Measurements from ENCODE around the gene DGKH. TPM values are rescaled to one million over a fixed set of nuclear protein-coding genes. Genes with fewer than 3 reads are reported as not detected.

Gene DGKH
- total and polyA plus RNA-seq, 7 donors, result 0.42 to 4.6 (median 2.1) TPM

DNA sequence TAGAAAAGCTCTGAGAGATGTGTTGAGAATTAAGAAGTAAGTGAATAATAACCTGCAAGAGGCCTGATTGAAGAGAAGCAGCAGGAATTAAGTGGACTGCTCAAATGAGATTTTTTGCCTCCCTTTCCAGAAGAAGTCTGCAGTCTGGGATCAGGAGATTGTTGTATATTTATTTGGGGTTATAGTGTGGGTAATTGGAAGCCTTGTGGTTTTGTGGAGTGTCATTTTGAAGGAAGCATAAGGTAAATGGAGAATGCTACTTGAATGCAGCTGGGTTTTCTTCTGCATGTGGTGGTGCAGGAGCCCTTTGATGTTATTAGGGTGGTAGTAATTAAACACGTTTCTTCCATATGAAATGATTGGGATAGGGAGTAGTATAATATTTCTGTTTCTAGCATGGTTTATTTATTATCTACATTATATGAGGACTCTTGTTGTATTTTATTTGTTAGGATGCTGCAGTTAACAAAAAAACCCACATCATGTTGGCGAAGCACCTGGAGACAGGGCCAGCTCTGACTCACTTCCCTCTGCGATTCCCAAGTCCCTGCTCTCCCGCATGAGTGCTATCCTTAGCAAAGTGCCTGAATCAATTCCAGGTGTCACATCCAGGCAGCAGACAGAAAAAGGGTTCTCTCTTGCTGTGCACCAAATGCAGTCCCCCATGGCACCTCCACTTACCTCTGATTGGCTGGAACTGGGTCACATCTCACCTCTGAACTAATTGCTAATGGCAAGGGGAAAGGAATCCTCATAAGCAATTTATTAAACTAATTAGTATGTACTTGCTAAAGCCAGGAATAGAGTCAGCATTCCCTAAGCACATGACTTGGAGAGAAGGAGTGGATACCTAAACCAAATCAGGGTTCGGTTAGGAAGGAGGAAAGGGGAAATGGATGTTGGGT lies 54.8 kb downstream of the DGKH start:
- ATAC-seq (no peak), DNase-seq (no peak)
- H3K36me3 ChIP-seq (ENCODE audit: insufficient read depth in 1 of 2, low read depth in 1 of 2), result no peaks in the 10 kb centered on the region
- peaks cover 6% of the 10 kb centered on the region for H3K9me3 ChIP-seq
- 80 to 84% (median 81%) methylated on average over 5 of the region's 5 CpGs for WGBS, 3 donors
- no peaks in the 10 kb centered on the region for H3K4me1 ChIP-seq
- H3K27me3 ChIP-seq (ENCODE audit: insufficient read depth in 3 of 3, low read length in 2 of 3), result no peaks in the 10 kb centered on the region
- H3K4me3 ChIP-seq, result no peak overlapping the region
- intact Hi-C loops (cut with DNase I), result no loop called here
- TF ChIP-seq, protein P1, sequence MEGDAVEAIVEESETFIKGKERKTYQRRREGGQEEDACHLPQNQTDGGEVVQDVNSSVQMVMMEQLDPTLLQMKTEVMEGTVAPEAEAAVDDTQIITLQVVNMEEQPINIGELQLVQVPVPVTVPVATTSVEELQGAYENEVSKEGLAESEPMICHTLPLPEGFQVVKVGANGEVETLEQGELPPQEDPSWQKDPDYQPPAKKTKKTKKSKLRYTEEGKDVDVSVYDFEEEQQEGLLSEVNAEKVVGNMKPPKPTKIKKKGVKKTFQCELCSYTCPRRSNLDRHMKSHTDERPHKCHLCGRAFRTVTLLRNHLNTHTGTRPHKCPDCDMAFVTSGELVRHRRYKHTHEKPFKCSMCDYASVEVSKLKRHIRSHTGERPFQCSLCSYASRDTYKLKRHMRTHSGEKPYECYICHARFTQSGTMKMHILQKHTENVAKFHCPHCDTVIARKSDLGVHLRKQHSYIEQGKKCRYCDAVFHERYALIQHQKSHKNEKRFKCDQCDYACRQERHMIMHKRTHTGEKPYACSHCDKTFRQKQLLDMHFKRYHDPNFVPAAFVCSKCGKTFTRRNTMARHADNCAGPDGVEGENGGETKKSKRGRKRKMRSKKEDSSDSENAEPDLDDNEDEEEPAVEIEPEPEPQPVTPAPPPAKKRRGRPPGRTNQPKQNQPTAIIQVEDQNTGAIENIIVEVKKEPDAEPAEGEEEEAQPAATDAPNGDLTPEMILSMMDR (IDR thresholded peaks at IDR 0.05), result no peak
- no peak overlapping the region for H3K27ac ChIP-seq

DNA sequence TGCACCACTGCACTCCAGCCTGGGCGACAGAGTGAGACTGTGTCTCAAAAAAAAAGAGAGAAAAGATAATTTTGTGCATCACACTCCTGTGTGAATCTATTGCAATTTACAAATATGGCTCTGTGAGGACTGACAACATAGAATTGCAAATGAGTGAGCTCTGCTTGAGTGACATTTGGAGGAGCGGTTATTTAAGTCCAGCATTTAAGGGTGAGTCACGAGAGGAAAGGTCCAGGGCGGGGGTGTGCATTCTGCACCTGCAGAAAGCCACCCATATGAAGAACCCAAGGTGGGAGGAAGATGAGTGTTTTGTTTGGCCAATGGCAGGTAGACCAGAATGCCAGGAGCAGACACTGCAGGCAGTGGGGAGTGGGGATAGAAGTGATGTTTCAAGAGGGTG lies 58.5 kb downstream of the DGKH start:
- Histone ChIP-seq H3K27me3 (ENCODE audit: insufficient read depth in 3 of 3, low read length in 2 of 3) (no peaks in the 10 kb centered on the region), H3K27ac (no peak overlapping the region), H3K4me3 (no peak overlapping the region), H3K9me3 (peaks cover 6% of the 10 kb centered on the region), H3K36me3 (ENCODE audit: insufficient read depth in 1 of 2, low read depth in 1 of 2) (no peaks in the 10 kb centered on the region), H3K4me1 (peaks cover 8% of the 10 kb centered on the region)
- ATAC-seq (no peak), DNase-seq (no peak)
- TF ChIP-seq, protein P1 (IDR thresholded peaks at IDR 0.05), result no peak
- WGBS, 3 donors, result 92 to 96% (median 94%) methylated on average over 4 of the region's 4 CpGs
- intact Hi-C loops (cut with DNase I), result no loop called here

GRCh38 chr13:42107421-42107820 lies 59.0 kb downstream of the DGKH start:
- WGBS, 3 donors, result 65 to 80% (median 75%) methylated on average over 5 of the region's 5 CpGs
- ATAC-seq, result no peak
- intact Hi-C loops (cut with DNase I), result no loop called here

DNA sequence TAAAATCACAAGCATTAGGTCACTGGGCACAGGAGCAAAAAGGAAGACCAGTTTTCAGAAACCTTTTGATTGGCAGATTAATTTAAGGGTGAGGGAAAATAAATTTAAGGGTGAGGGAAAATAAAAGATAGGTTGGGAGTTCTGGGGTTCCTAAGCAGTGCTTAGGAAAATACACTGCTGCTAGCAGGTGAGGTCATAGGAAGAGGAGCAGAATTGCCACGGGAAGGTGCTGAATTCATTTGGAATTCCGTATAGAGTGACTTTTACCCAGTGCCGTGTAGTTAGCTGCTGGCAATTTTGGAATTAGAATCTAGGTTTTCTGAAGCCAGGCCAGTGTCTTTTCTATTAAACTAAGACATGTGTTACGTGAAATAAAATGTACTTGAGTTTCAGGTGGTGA lies 59.8 kb downstream of the DGKH start:
- 83 to 88% (median 87%) methylated on average over 4 of the region's 4 CpGs for WGBS, 3 donors
- ATAC-seq (no peak), DNase-seq (no peak)
- Histone ChIP-seq H3K27me3 (ENCODE audit: insufficient read depth in 3 of 3, low read length in 2 of 3) (no peaks in the 10 kb centered on the region), H3K4me3 (no peak overlapping the region), H3K4me1 (peaks cover 8% of the 10 kb centered on the region), H3K9me3 (peaks cover 6% of the 10 kb centered on the region), H3K27ac (no peak overlapping the region), H3K36me3 (ENCODE audit: insufficient read depth in 1 of 2, low read depth in 1 of 2) (no peaks in the 10 kb centered on the region)
- TF ChIP-seq, protein P1 (IDR thresholded peaks at IDR 0.05), result no peak
- intact Hi-C loops (cut with DNase I), result no loop called here

More at GRCh38 chr13:42107421-42107820, 59.0 kb downstream of the DGKH start:
- Histone ChIP-seq H3K36me3 (ENCODE audit: insufficient read depth in 1 of 2, low read depth in 1 of 2) (no peaks in the 10 kb centered on the region), H3K9me3 (peaks cover 6% of the 10 kb centered on the region), H3K4me3 (no peak overlapping the region), H3K27ac (no peak overlapping the region), H3K27me3 (ENCODE audit: insufficient read depth in 3 of 3, low read length in 2 of 3) (no peaks in the 10 kb centered on the region), H3K4me1 (peaks cover 8% of the 10 kb centered on the region)
- TF ChIP-seq, protein P1 (IDR thresholded peaks at IDR 0.05), result no peak
- no peak for DNase-seq

Data from psoas muscle (tissue), 8 donors.